Measurements from ENCODE around the gene KLHL1.

The KLHL1 gene

GRCh38 chr13:70016116-70016515, 92.1 kb downstream of the KLHL1 start:
- DNase-seq (ENCODE audit: low read depth in 3 of 3), result no peak

- no peak for DNase-seq (ENCODE audit: low read depth in 3 of 3)
These were observed 93.9 kb downstream of the KLHL1 start for GRCh38 chr13:70014337-70014736.

GRCh38 chr13:69999875-70000274, 108.4 kb downstream of the KLHL1 start:
- no peak for DNase-seq (ENCODE audit: low read depth in 3 of 3)

GRCh38 chr13:69997061-69997460, 111.2 kb downstream of the KLHL1 start:
- DNase-seq (ENCODE audit: low read depth in 3 of 3), result no peak

- no peak for DNase-seq (ENCODE audit: low read depth in 3 of 3)
These were observed 127.5 kb downstream of the KLHL1 start for GRCh38 chr13:69980799-69981198.

- DNase-seq (ENCODE audit: low read depth in 3 of 3), result no peak
These were observed 132.8 kb downstream of the KLHL1 start for GRCh38 chr13:69975496-69975895.

GRCh38 chr13:69970520-69970919, 137.7 kb downstream of the KLHL1 start:
- no peak for DNase-seq (ENCODE audit: low read depth in 3 of 3)

GRCh38 chr13:69959046-69959445, 149.2 kb downstream of the KLHL1 start:
- DNase-seq (ENCODE audit: low read depth in 3 of 3), result no peak

GRCh38 chr13:69956839-69957238, 151.4 kb downstream of the KLHL1 start:
- no peak for DNase-seq (ENCODE audit: low read depth in 3 of 3)

- DNase-seq (ENCODE audit: low read depth in 3 of 3), result no peak
These were observed 151.9 kb downstream of the KLHL1 start for GRCh38 chr13:69956349-69956748.

- no peak for DNase-seq (ENCODE audit: low read depth in 3 of 3)
These were observed 153.0 kb downstream of the KLHL1 start for GRCh38 chr13:69955271-69955670.

GRCh38 chr13:69951412-69951811, 156.8 kb downstream of the KLHL1 start:
- no peak for DNase-seq (ENCODE audit: low read depth in 3 of 3)

- DNase-seq (ENCODE audit: low read depth in 3 of 3), result no peak
These were observed 158.1 kb downstream of the KLHL1 start for GRCh38 chr13:69950160-69950559.

GRCh38 chr13:69948016-69948415, 160.2 kb downstream of the KLHL1 start:
- no peak for DNase-seq (ENCODE audit: low read depth in 3 of 3)

GRCh38 chr13:69947582-69947981, 160.7 kb downstream of the KLHL1 start:
- DNase-seq (ENCODE audit: low read depth in 3 of 3), result no peak

- DNase-seq (ENCODE audit: low read depth in 3 of 3), result no peak
These were observed 161.7 kb downstream of the KLHL1 start for GRCh38 chr13:69946511-69946910.

GRCh38 chr13:69935043-69935442, 173.2 kb downstream of the KLHL1 start:
- no peak for DNase-seq (ENCODE audit: low read depth in 3 of 3)

GRCh38 chr13:69928262-69928661, 180.0 kb downstream of the KLHL1 start:
- DNase-seq (ENCODE audit: low read depth in 3 of 3), result no peak

- no peak for DNase-seq (ENCODE audit: low read depth in 3 of 3)
These were observed 187.1 kb downstream of the KLHL1 start for GRCh38 chr13:69921156-69921555.

GRCh38 chr13:69912630-69913029, 195.6 kb downstream of the KLHL1 start:
- DNase-seq (ENCODE audit: low read depth in 3 of 3), result no peak

- no peak for DNase-seq (ENCODE audit: low read depth in 3 of 3)
These were observed 197.5 kb downstream of the KLHL1 start for GRCh38 chr13:69910800-69911199.

- DNase-seq (ENCODE audit: low read depth in 3 of 3), result no peak
These were observed 203.5 kb downstream of the KLHL1 start for GRCh38 chr13:69904784-69905183.

- no peak for DNase-seq (ENCODE audit: low read depth in 3 of 3)
These were observed 205.2 kb downstream of the KLHL1 start for GRCh38 chr13:69903081-69903480.

GRCh38 chr13:69882451-69882850, 225.8 kb downstream of the KLHL1 start:
- DNase-seq (ENCODE audit: low read depth in 3 of 3), result no peak

- DNase-seq (ENCODE audit: low read depth in 3 of 3), result no peak
These were observed 228.3 kb downstream of the KLHL1 start for GRCh38 chr13:69879936-69880335.
